Esophagus (tissue), 2 donors: Measurements from ENCODE around the gene FADS6. TPM values are rescaled to one million over a fixed set of nuclear protein-coding genes. Genes with fewer than 3 reads are reported as not detected.

ENCODE experiments used
- H3K27ac ChIP-seq, 2 donors: one replicate each; pipeline ENCODE4 v1.5.1; 2013; ENCODE audit warnings: low read depth in 2 of 2, mild to moderate bottlenecking in 2 of 2, inconsistent platforms in 1 of 2, low read length in 1 of 2, moderate library complexity in 1 of 2
- H3K27me3 ChIP-seq, 2 donors: one replicate each; pipeline ENCODE4 v1.6.1; 2013; ENCODE audit warnings: low read length in 2 of 2, control low read depth in 1 of 2, mild to moderate bottlenecking in 1 of 2; ENCODE audit not compliant: insufficient read depth in 2 of 2, control insufficient read depth in 1 of 2
- H3K36me3 ChIP-seq, 2 donors: one replicate each; pipeline ENCODE4 v1.6.1; 2013; ENCODE audit warnings: low read length in 1 of 2; ENCODE audit not compliant: control insufficient read depth in 2 of 2, insufficient read depth in 2 of 2
- H3K4me1 ChIP-seq, 2 donors: one replicate each; pipeline ENCODE4 v1.6.1; 2013; ENCODE audit warnings: low read length in 1 of 2; ENCODE audit not compliant: control insufficient read depth in 2 of 2, insufficient read depth in 2 of 2
- H3K4me3 ChIP-seq, 2 donors: one replicate each; pipeline ENCODE4 v1.5.1; 2013; ENCODE audit warnings: low read length in 2 of 2, mild to moderate bottlenecking in 2 of 2, low read depth in 1 of 2, moderate library complexity in 1 of 2
- H3K9me3 ChIP-seq, 2 donors: one replicate each; pipeline ENCODE4 v1.6.1; 2013; ENCODE audit warnings: mild to moderate bottlenecking in 2 of 2, low read depth in 1 of 2, low read length in 1 of 2, moderate library complexity in 1 of 2; ENCODE audit not compliant: control insufficient read depth in 2 of 2, insufficient read depth in 1 of 2
- WGBS, 2 donors: extraction: QIAGEN DNeasy Blood & Tissue Kit; methylation state at CpG; one replicate each; pipeline ENCODE4 v1.1.7; 2013; 5-methylcytosine and 5-hydroxymethylcytosine counted together
- polyA plus RNA-seq, 2 donors: library from polyadenylated mRNA; stranded (reverse); fragments of 200-250 nt; gene quantifications; one replicate each; pipeline ENCODE4 v1.2.3, GENCODE V29; 2013
- donor health status: healthy with polysubstance abuse.
- donor health status: Bipolar disorder and iron deficiency.

The FADS6 gene
- polyA plus RNA-seq, 2 donors, result 1.8 to 2.6 TPM

- Histone ChIP-seq H3K27me3 (no peaks in the 10 kb centered on the region), H3K4me3 (peak overlapping the region; percentile 51 to 52), H3K9me3 (peaks cover 0 to 3% of the 10 kb centered on the region in 2 donors), H3K4me1 (peaks cover 0 to 21% of the 10 kb centered on the region in 2 donors), H3K27ac (no peak overlapping the region), H3K36me3 (no peaks in the 10 kb centered on the region)
- WGBS, 2 donors, result 71 to 80% methylated on average over 3 of the region's 3 CpGs
These were observed 41.6 kb upstream of the FADS6 start for GRCh38 chr17:74935048-74935447.

GRCh38 chr17:74930535-74931036 is 37.2 kb upstream of the FADS6 start:
- no peaks in the 10 kb centered on the region for H3K27me3 ChIP-seq
- H3K9me3 ChIP-seq, result peaks cover 0 to 3% of the 10 kb centered on the region in 2 donors
- peaks cover 0 to 19% of the 10 kb centered on the region in 2 donors for H3K4me1 ChIP-seq
- H3K36me3 ChIP-seq, result no peaks in the 10 kb centered on the region
- 88 to 89% methylated on average over 24 of the region's 24 CpGs for WGBS, 2 donors
- H3K27ac ChIP-seq, result no peak overlapping the region
- H3K4me3 ChIP-seq, result no peak overlapping the region

- 56 to 63% methylated on average over 6 of the region's 6 CpGs for WGBS, 2 donors
- no peak overlapping the region for H3K4me3 ChIP-seq
- H3K9me3 ChIP-seq, result peaks cover 0 to 3% of the 10 kb centered on the region in 2 donors
- H3K27me3 ChIP-seq, result peaks cover 0 to 2% of the 10 kb centered on the region in 2 donors
- H3K4me1 ChIP-seq, result peaks cover 0 to 21% of the 10 kb centered on the region in 2 donors
- peak overlapping the region; percentile 45 to 70 for H3K27ac ChIP-seq
- H3K36me3 ChIP-seq, result no peaks in the 10 kb centered on the region
These were observed 35.4 kb upstream of the FADS6 start for GRCh38 chr17:74928786-74929185.

GRCh38 chr17:74925242-74925641 is 31.8 kb upstream of the FADS6 start:
- H3K27ac ChIP-seq, result no peak overlapping the region
- peaks cover 0 to 27% of the 10 kb centered on the region in 2 donors for H3K4me1 ChIP-seq
- peaks cover 0 to 1% of the 10 kb centered on the region in 2 donors for H3K36me3 ChIP-seq
- H3K4me3 ChIP-seq, result no peak overlapping the region
- whole genome bisulfite sequencing, 2 donors, result 77% methylated on average over 3 of the region's 3 CpGs
- H3K27me3 ChIP-seq, result peaks cover 0 to 2% of the 10 kb centered on the region in 2 donors
- peaks cover 0 to 2% of the 10 kb centered on the region in 2 donors for H3K9me3 ChIP-seq

GRCh38 chr17:74924250-74924948 is 31.0 kb upstream of the FADS6 start, which contains the start of gene OTOP2:
Gene OTOP2 (plus strand): TSS chr17:74924273. CDS start chr17:74924633, 360 bp downstream.
- peak within 1 kb of the TSS; percentile 39 to 47 for H3K4me3 ChIP-seq
- 4 to 5% methylated on average over 51 to 54 of the region's 54 CpGs for WGBS, 2 donors
- H3K27ac ChIP-seq, result no peak within 1 kb of the TSS
- H3K27me3 ChIP-seq, result peaks cover 0 to 2% of the 10 kb centered on the region in 2 donors
- peaks cover 0 to 27% of the 10 kb centered on the region in 2 donors for H3K4me1 ChIP-seq
- H3K36me3 ChIP-seq, result peaks cover 0 to 3% of the 10 kb centered on the region in 2 donors
- H3K9me3 ChIP-seq, result peaks cover 0 to 5% of the 10 kb centered on the region in 2 donors

- peaks cover 0 to 3% of the 10 kb centered on the region in 2 donors for H3K36me3 ChIP-seq
- peaks cover 0 to 2% of the 10 kb centered on the region in 2 donors for H3K27me3 ChIP-seq
- H3K9me3 ChIP-seq, result peaks cover 0 to 5% of the 10 kb centered on the region in 2 donors
- H3K4me1 ChIP-seq, result peaks cover 0 to 26% of the 10 kb centered on the region in 2 donors
- H3K27ac ChIP-seq, result no peak overlapping the region
- WGBS, 2 donors, result 3 to 5% methylated on average over 52 to 59 of the region's 59 CpGs
- H3K4me3 ChIP-seq, result peak overlapping the region; percentile 39 to 47
These were observed 30.3 kb upstream of the FADS6 start for GRCh38 chr17:74923538-74924249.

GRCh38 chr17:74922694-74923537 is 29.5 kb upstream of the FADS6 start, which contains the start of gene USH1G:
Gene USH1G (minus strand): TSS chr17:74923255. CDS start chr17:74923073, 182 bp downstream.
- Histone ChIP-seq H3K4me3 (peak within 1 kb of the TSS; percentile 39 to 47), H3K9me3 (peaks cover 0 to 5% of the 10 kb centered on the region in 2 donors), H3K27ac (no peak within 1 kb of the TSS), H3K4me1 (peaks cover 0 to 24% of the 10 kb centered on the region in 2 donors), H3K36me3 (peaks cover 0 to 3% of the 10 kb centered on the region in 2 donors), H3K27me3 (peaks cover 0 to 2% of the 10 kb centered on the region in 2 donors)
- 5% methylated on average over 51 to 57 of the region's 57 CpGs for WGBS, 2 donors

- 33 to 37% methylated on average over 6 of the region's 6 CpGs for WGBS, 2 donors
- Histone ChIP-seq H3K9me3 (peaks cover 0 to 5% of the 10 kb centered on the region in 2 donors), H3K36me3 (peaks cover 0 to 3% of the 10 kb centered on the region in 2 donors), H3K4me1 (peaks cover 0 to 20% of the 10 kb centered on the region in 2 donors), H3K27me3 (peaks cover 0 to 2% of the 10 kb centered on the region in 2 donors), H3K27ac (no peak overlapping the region), H3K4me3 (peak overlapping the region in 1 of 2 donors; percentile 47)
These were observed 28.7 kb upstream of the FADS6 start for GRCh38 chr17:74922172-74922571.

GRCh38 chr17:74921769-74922168 is 28.3 kb upstream of the FADS6 start:
- H3K36me3 ChIP-seq, result peaks cover 0 to 7% of the 10 kb centered on the region in 2 donors
- no peak overlapping the region for H3K4me3 ChIP-seq
- H3K4me1 ChIP-seq, result peaks cover 0 to 21% of the 10 kb centered on the region in 2 donors
- peaks cover 0 to 2% of the 10 kb centered on the region in 2 donors for H3K27me3 ChIP-seq
- H3K27ac ChIP-seq, result no peak overlapping the region
- 95% methylated on average over 2 of the region's 2 CpGs for WGBS, 2 donors
- peaks cover 0 to 5% of the 10 kb centered on the region in 2 donors for H3K9me3 ChIP-seq
